LoVo (cell line): ENCODE results near the gene ZCWPW1.
"Not testable (repeated sequence)": the region's sequence is repeated elsewhere in the genome, so short reads cannot be mapped to it uniquely, and the experiment has no call there.

Source experiments
- DNase-seq: peaks from one replicate; pipeline ENCODE4 v3.0.0-alpha.2; 2016; ENCODE audit warnings: low spot score

The ZCWPW1 gene

DNA sequence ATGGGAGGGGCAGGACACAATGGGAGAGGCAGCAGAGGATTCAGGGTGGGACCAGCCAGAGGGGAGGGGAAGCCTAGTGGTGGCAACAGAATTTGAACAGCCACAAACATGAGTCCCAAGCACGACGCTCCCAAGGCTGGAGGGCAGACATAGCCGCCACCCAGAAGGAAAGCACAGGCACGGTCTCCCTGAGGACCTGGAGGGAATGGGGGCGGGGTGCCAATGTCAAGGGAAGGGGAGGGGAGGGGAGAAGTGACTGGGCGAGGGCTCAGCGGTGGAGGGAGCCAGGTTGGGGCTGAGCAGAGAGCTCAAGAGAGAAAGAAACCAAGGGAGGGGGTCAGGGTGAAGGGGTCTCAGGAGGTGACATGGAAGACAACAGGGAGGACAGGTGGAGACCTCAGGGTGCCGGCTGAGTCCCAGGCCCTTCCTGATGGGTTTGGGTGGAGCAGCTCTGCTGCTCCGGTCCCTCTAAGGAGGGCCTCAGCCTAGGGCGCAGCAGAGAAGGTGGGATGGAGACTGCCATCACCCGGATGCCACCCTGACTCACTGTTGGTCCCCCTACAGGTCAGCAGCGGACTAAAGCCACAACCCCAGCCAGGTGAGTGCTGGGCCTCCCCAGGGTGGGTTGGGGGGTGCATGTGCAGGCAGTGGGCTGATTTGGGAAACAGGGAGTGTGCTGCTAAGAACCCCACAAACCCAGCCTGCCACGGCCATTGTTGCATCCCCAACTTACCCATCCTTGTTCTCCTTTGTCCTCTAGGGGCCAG is 31.0 kb downstream of the ZCWPW1 start:
- no peak for DNase-seq

- DNase-seq: no peak
Observed at GRCh38 chr7:100396421-100396982, 32.0 kb downstream of the ZCWPW1 start.

DNA sequence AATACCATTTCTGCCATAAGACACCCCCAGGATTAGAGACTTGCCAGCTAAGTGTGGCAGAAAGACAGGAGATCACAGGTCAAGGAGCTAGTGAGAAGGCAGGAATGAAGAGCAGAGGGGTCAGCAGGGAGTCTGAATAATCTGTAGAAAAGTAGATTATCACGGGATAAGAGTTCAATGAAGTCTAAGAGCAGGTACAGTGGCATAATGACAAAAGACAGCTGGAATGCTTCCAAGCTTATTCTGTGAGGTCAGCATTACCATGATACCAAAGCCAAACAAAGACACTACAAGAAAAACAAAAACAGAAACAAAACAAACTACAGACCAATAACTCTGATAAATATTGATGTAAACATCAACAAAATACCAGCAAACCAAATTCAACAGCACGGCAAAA is 34.4 kb downstream of the ZCWPW1 start:
- no peak for DNase-seq

DNA sequence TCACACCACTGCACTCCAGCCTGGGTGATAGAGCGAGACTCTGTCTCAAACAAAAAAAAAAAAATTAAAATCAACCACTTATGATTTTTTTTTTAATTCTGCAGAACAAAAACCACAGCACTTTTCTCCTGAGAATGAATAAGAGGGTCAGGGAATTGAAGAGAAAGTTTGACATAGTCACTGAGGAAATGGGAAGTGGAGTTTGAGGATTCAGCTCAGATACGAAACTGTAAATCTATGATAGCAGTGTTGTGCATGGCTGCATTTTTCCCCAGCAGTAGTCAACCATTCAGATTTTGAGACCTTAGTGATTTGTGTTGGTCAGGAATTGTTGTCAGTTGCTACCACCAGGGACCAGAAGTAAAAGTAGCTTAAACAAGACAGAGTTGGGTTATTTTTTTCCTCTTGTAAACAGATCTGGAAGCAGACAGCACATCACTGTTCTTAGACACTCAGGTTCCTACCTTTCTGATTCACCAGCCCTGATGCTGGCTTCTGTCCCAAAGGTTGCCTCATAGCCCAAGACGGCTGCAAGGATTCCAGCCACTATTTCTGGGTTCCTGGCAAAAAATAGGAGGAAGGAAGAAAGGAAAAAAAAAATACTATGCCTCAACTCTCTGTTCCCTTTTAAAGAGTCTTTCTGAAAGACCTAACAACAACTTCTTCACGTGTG is 35.1 kb downstream of the ZCWPW1 start:
- DNase-seq: no peak

- no peak for DNase-seq
Observed at GRCh38 chr7:100390286-100391009, 38.1 kb downstream of the ZCWPW1 start.

- DNase-seq: no peak
Observed at GRCh38 chr7:100389437-100390088, 38.9 kb downstream of the ZCWPW1 start.

DNA sequence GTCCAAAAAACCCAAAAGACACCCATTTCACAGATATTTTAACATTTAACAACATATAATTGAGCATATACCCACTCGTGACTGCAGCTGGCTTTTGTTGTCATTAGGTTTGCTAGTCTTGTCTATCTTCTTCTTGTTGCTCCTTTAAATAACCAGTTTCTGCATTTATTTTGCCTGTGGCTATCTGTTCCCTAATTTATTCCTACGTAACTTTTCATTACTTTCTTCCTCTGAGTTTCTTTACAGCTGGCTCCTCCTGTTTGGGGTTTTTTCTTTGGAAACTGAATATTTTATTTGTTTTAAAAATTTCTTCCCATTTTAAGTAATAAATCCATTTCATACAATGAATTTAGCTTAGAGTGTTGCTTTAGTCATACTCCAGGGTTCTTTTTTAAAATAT is 40.8 kb downstream of the ZCWPW1 start:
- DNase-seq: no peak

GRCh38 chr7:100386940-100387339 is 41.6 kb downstream of the ZCWPW1 start:
- DNase-seq: no peak

- DNase-seq: no peak
Observed at GRCh38 chr7:100384628-100385294, 43.7 kb downstream of the ZCWPW1 start.

- DNase-seq: not testable (repeated sequence)
Observed at GRCh38 chr7:100382234-100382853, 46.2 kb downstream of the ZCWPW1 start.

DNA sequence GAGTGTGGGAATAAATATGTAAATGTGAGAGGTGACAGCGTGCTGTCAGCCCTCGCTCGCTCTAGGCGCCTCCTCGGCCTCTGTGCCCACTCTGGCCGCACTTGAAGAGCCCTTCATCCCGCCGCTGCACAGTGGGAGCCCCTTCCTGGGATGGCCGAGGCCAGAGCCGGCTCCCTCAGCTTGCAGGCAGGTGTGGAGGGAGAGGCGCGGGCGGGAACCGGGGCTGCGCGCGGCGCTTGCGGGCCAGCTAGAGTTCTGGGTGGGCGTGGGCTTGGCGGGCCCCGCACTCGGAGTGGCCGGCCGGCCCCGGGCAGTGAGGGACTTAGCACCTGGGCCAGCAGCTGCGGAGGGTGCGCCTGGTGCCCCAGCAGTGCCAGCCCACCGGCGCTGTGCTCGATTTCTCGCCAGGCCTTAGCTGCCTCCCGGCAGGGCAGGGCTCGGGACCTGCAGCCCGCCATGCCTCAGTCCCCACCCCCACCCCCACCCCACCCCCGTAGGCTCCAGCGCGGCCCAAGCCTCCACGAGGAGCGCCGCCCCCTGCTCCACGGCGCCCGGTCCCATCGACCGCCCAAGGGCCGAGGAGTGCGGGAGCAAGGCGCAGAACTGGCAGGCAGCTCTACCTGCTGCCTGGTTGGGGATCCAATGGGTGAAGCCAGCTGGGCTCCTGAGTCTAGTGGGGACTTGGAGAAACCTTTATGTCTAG is 46.8 kb downstream of the ZCWPW1 start:
- not testable (repeated sequence) for DNase-seq

DNA sequence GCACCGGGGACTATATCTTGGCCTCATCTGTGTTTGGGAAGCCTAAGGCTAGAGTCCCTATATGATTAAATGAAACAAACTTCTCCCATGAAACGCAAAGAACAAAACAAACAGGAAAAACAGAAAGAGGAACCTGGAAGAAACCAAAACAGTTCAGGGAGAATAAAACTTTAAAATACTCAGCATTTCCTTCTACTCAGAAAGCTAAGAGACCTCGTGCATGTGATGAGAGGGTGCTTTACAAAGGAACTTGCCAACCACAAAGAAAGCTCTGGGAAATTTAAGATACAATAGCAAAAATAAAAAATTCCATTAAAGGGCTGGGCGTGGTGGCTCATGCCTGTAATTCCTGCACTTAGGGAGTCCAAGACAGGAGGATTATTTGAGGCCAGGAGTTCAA is 48.3 kb downstream of the ZCWPW1 start:
- no peak for DNase-seq

DNA sequence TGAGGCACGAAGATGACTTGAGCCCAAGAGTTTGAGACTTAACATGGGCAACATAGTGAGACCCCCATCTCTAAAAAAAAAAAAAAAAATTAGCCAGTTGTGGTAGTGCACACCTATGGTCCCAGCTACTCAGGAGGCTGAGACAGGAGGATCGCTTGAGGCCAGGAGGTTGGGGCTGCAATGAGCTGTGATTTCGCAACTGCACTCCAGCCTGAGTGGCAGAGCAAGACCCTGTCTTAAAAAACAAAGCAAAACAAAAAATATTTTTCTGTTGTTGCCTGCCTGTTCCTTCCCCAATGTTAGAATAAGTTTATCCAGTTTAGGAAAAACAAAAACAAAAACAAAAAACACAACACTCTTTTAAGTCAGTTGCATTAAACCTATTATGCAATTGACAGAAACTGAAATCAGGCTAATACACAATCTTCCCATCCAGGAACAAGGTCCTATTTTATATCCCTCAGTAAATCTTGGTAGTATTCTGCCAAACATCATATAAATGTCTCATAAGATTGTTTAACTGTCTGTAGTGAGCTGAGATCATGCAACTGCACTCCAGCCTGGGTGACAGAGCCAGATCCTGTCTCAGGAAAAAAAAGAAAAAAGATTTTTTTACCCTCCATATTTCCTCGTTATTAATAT is 50.3 kb downstream of the ZCWPW1 start:
- no peak for DNase-seq

DNA sequence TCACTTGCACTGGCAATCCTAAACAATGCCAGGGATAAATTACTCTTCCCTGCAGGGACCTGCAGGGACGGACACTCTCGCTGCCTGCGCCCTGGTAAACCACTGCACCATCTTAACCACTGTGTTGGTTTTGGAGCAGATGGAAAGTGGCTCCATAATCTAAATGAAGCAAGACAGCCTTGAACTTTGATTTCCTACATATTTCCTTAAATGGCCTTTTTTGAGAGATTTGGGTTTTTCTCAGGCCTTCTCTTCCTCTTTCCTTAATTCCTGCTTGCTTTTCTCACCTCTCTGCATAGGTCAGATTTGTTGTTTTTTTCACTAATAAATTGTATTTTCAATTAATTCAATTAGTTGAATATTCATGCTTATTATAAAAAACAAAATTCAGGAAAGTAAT is 52.4 kb downstream of the ZCWPW1 start:
- no peak for DNase-seq

DNA sequence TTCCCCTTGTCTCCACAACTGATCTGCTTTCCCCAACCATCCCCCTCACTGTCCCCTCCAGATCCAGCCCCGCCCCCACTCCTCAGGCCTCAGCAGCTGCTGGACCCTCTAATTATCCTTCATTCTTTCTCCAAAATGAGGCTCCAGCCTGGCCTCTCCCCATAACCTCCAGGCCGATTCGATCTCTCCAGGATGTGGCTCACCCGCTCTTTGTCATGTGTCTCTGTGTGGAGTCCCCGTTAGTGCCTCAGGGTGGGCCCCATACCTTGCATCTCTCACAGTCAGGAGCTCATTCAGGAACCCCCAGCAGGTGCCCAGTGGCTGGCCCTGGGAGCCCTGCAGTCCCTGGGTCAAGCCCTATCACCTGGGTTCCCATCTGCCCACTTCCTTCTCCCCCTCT is 53.9 kb downstream of the ZCWPW1 start:
- no peak for DNase-seq

DNA sequence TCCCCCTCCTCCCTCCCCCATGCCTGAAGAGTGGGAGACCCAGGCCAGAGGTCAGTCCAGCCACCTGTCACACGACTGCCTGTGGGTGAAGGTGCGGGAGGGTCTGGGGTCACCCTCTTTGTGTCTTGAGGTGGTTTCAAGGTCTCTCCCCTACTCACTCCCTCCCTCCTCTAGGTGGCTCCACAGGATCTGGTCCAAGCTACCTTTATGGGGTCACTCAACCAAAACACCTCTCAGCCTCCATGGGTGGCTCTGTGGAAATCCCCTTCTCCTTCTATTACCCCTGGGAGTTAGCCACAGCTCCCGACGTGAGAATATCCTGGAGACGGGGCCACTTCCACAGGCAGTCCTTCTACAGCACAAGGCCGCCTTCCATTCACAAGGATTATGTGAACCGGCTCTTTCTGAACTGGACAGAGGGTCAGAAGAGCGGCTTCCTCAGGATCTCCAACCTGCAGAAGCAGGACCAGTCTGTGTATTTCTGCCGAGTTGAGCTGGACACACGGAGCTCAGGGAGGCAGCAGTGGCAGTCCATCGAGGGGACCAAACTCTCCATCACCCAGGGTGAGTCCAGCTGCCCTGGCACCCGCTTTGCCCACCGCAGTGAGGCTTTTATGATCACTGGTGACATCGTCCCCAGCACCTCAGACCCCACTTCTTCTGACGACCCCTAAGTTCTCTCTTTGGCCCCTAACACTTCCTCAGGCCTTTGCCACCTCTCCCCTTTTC is 54.5 kb downstream of the ZCWPW1 start:
- not testable (repeated sequence) for DNase-seq

DNA sequence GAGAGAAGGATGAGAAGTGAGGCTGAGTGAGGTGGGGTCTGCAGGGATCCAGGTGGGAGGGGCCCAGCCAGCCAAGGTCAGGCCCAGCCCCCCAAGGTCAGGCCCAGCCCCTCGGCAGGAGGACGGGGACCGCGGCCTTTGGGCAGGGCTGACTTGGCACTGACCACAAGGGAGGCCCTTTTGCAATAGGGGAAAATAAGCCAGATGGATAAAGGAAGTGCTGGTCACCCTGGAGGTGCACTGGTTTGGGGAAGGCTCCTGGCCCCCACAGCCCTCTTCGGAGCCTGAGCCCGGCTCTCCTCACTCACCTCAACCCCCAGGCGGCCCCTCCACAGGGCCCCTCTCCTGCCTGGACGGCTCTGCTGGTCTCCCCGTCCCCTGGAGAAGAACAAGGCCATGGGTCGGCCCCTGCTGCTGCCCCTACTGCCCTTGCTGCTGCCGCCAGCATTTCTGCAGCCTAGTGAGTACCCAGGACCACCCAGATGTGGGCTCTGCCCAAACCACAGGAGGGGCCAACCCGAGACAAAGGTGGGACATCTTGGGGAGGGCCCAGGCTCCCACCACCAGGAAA is 55.2 kb downstream of the ZCWPW1 start, which contains the start of gene PILRA:
PILRA (plus strand) TSS at position 227 of the 571 bp plus-strand sequence; CDS start at position 397, 170 bp downstream.
- no peak for DNase-seq

GRCh38 chr7:100372694-100373093 is 55.8 kb downstream of the ZCWPW1 start:
- DNase-seq: no peak

GRCh38 chr7:100372256-100372655 is 56.2 kb downstream of the ZCWPW1 start:
- DNase-seq: no peak
